Muscle of leg (tissue), 11 donors: ENCODE measurements around the gene RPP38. TPM values are rescaled to one million over a fixed set of nuclear protein-coding genes. Genes with fewer than 3 reads are reported as not detected.
A peak's percentile ranks its signal among the peaks of the same experiment; 100 is the strongest.

ENCODE experiments used
- DNase-seq: peaks from one replicate; pipeline ENCODE4 v3.0.0; 2013
- H3K27ac ChIP-seq: one replicate; pipeline ENCODE4 v1.5.1; 2013; ENCODE audit warnings: mild to moderate bottlenecking, low read length, control low read depth
- H3K27me3 ChIP-seq: one replicate; pipeline ENCODE4 v1.6.1; 2013; ENCODE audit warnings: low read length; ENCODE audit not compliant: control insufficient read depth, insufficient read depth
- H3K36me3 ChIP-seq: one replicate; pipeline ENCODE4 v1.6.1; 2013; ENCODE audit warnings: low read length; ENCODE audit not compliant: control insufficient read depth, insufficient read depth
- H3K4me1 ChIP-seq: one replicate; pipeline ENCODE4 v1.6.1; 2013; ENCODE audit warnings: low read length; ENCODE audit not compliant: control insufficient read depth, insufficient read depth
- H3K4me3 ChIP-seq: one replicate; pipeline ENCODE4 v1.5.1; 2013; ENCODE audit warnings: low read length, control low read depth
- H3K9me3 ChIP-seq: replicated peaks from 2 replicates; pipeline ENCODE4 v1.6.1; 2013; ENCODE audit warnings: low read depth, low read length; ENCODE audit not compliant: control insufficient read depth
- WGBS: methylation state at CpG from one replicate; pipeline ENCODE4 v1.1.5; 2013; ENCODE audit warnings: missing lambda C conversion rate; ENCODE audit not compliant: insufficient coverage; 5-methylcytosine and 5-hydroxymethylcytosine counted together
- polyA plus RNA-seq, 8 donors: library from polyadenylated mRNA; unstranded; fragments of 120-200 nt; gene quantifications; one replicate each; pipeline versions ENCODE4 v1.2.1 to v1.2.3, GENCODE V29; 2013; ENCODE audit warnings: inconsistent platforms in 1 of 8, low replicate concordance in 1 of 8; ENCODE audit not compliant: insufficient read length in 8 of 8, insufficient read depth in 1 of 8
- total RNA-seq: library from RNA; stranded (reverse); fragments of 120-200 nt; gene quantifications from one replicate; pipeline ENCODE4 v1.2.4, GENCODE V29; 2013

Gene RPP38
- total and polyA plus RNA-seq, 9 donors, result 6.5 to 17.9 (median 13.6) TPM

DNA sequence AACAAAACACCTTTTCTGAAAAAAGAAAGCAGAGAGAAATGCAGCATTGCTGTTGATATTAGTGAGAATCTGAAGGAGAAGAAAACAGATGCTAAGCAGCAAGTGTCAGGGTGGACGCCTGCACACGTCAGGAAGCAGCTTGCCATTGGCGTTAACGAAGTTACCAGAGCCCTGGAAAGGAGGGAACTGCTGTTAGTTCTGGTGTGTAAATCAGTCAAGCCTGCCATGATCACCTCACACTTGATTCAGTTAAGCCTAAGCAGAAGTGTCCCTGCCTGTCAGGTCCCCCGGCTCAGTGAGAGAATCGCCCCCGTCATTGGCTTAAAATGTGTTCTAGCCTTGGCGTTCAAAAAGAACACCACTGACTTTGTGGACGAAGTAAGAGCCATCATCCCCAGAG is 6.4 kb downstream of the RPP38 start:
- no peak for DNase-seq
- Histone ChIP-seq H3K27me3 (no peaks in the 10 kb centered on the region), H3K36me3 (peaks cover 48% of the 10 kb centered on the region), H3K27ac (no peak overlapping the region), H3K9me3 (no peaks in the 10 kb centered on the region), H3K4me1 (peaks cover 9% of the 10 kb centered on the region), H3K4me3 (no peak overlapping the region)
- WGBS, result 66% methylated on average over 9 of the region's 9 CpGs

DNA sequence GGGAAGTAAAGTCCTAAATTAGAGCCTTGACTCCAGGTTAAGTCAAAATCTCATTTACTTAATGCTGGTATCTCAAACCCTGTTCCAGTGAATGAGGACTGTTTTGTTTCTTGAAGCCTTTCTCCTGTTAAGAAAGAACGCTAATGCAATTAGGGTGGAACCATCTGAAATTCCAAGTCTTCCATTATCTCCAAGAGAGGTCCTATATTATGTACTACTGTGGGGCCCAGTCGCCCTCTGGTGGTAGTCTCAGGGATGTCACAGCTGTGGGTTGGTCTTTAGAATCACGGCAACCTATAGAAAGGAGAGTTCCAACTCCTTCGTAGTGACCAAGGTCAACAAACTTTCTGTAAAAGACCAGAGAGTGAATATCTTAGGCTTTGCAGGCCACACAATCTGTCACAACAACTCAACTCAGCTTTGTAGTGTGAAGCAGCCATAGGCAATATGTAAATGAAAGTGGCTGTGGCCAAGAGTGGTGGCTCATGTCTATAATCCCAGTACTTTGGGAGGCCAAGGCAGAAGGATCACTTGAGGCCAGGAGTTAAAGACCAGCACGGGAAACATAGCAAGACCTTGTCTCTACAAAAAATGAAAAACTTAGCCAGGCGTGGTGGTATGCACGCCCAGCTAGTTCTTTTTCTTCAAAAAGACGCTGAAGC is 9.3 kb downstream of the RPP38 start:
- H3K9me3 ChIP-seq, result no peaks in the 10 kb centered on the region
- DNase-seq, result peak; percentile 72

DNA sequence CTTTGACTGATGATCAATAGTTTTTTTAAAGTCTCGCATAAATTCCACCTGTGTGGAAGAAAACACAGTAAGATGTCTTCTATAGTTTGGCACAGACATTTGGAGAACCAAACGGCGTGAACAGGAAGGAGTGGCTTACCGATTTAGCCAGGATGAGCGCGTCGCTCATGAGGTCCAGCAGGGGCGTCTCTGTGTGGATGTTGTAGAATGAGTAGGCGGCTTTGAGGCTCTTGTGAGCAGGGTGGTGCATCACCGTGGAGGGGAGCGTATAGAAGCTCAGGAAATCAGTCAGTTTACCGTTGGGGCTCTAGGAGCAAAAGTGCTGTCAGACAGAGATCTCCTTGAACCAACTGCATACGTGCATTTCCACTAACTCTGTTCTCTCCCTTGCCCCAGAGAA is 15.5 kb downstream of the RPP38 start:
- Histone ChIP-seq H3K9me3 (peaks cover 6% of the 10 kb centered on the region), H3K36me3 (peaks cover 29% of the 10 kb centered on the region), H3K27ac (no peak overlapping the region), H3K27me3 (no peaks in the 10 kb centered on the region), H3K4me3 (no peak overlapping the region), H3K4me1 (no peaks in the 10 kb centered on the region)
- 84% methylated on average over 10 of the region's 13 CpGs for WGBS
- no peak for DNase-seq

More for the DNA sequence above, 9.3 kb downstream of the RPP38 start:
- Histone ChIP-seq H3K4me1 (peaks cover 3% of the 10 kb centered on the region), H3K27ac (no peak overlapping the region), H3K36me3 (peaks cover 52% of the 10 kb centered on the region), H3K27me3 (no peaks in the 10 kb centered on the region), H3K4me3 (no peak overlapping the region)
- 96% methylated on average over 4 of the region's 8 CpGs for WGBS

DNA sequence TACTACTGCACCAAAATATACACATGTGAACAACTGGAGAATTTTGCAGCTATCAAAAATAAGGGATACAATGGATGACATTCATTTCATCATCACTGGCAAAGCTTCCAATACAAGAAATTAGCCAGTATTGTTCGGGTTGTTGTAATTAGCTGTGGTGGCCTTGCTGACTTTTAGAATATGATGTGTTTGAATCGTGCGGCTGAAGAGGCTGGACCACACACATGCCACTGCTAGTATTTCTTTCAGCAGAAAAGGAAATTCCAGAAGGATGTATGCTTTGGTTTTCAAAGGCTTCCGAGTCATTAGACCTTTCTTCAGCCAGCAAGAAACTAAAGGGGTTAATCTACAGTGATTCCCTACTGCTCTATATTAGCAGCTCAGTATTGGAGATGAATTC is 16.6 kb downstream of the RPP38 start:
- H3K27ac ChIP-seq, result no peak overlapping the region
- peaks cover 6% of the 10 kb centered on the region for H3K9me3 ChIP-seq
- H3K27me3 ChIP-seq, result no peaks in the 10 kb centered on the region
- H3K36me3 ChIP-seq, result peaks cover 31% of the 10 kb centered on the region
- no CpG with 5 or more reads among the region's 4 CpGs for WGBS
- no peak for DNase-seq
- H3K4me3 ChIP-seq, result no peak overlapping the region
- H3K4me1 ChIP-seq, result no peaks in the 10 kb centered on the region

DNA sequence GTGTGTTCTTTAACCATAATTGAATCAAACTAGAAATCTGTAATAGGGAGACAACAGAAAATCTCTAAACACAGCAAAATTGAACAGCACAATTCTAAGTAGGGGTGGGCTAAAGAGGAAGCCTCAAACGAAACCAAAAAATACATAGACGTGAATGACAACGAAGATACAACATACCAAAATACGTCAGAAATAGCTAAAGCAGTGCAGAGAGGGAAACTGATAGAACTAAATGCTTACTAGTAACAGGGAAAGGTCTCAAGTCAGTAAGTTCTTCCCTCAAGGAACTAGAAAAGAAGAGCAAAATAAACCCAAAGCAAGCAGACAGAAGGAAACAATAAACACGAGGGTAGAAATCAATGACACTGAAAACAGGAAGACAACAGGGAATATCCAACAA is 19.1 kb downstream of the RPP38 start:
- Histone ChIP-seq H3K27ac (no peak overlapping the region), H3K4me1 (no peaks in the 10 kb centered on the region), H3K27me3 (no peaks in the 10 kb centered on the region), H3K4me3 (no peak overlapping the region), H3K36me3 (peaks cover 35% of the 10 kb centered on the region), H3K9me3 (peaks cover 6% of the 10 kb centered on the region)
- no peak for DNase-seq
- no CpG with 5 or more reads among the region's 5 CpGs for WGBS

DNA sequence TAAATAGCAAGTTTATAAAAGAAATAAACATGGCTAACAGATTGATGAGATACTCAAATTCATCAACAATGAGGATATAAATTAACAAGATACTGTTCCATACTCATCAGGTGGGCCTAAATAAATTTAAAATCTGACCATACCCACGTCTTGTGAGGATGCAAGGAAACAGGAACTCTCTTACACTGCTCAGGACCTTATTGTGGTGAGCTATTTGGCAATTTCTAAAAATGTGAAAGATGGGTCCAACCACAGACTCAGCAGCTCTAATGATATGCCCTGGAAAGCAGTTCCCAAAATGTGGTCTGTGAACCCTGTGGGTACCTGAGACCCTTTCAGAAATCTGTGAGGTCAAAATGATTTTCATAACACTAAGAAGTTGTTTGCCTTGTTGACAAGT is 21.5 kb downstream of the RPP38 start:
- no peak for DNase-seq
- Histone ChIP-seq H3K9me3 (peaks cover 6% of the 10 kb centered on the region), H3K36me3 (peaks cover 31% of the 10 kb centered on the region), H3K4me3 (no peak overlapping the region), H3K27me3 (no peaks in the 10 kb centered on the region), H3K4me1 (no peaks in the 10 kb centered on the region), H3K27ac (no peak overlapping the region)
- no CpG with 5 or more reads among the region's 1 CpG for WGBS

DNA sequence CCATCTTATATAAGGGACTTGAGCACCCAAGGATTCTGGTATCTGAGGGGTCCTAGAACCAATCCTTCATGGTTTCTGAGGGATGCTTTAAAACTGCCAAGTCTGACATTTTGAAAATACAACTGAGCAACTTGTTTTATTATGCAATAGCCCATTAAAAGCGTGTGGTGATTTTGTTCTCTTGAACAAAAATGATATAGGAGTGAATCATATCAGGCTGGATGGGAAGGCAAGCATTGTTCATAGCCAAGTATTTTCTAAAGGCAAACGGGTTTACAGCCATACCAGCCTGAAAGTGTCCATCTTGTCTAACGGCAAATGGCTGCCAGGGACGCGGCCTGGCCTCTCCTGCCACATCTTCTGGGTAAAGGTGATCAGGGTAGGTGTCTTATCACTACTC is 23.4 kb downstream of the RPP38 start:
- Histone ChIP-seq H3K36me3 (peaks cover 36% of the 10 kb centered on the region), H3K9me3 (peaks cover 6% of the 10 kb centered on the region), H3K4me1 (no peaks in the 10 kb centered on the region), H3K27me3 (no peaks in the 10 kb centered on the region), H3K27ac (no peak overlapping the region), H3K4me3 (no peak overlapping the region)
- whole genome bisulfite sequencing, result 100% methylated on average over 1 of the region's 5 CpGs
- no peak for DNase-seq

DNA sequence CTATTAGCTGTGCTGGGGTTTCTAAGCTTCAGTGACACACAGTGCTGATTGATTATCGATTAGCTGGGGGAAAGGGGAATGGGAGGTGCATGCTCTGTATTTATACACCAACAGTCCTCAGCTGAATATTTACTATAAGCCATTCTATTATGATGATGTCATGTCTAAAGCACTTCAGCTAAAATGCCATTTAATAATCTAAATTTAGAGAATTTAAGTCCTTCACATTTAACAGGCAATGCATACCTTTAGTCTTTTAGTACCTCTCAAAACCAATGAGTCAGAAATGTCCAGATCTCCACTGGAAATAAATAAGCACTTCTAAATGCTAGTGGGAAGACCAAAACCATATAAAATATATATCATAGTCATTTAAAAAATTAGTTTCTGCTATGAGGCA is 24.6 kb downstream of the RPP38 start:
- no peaks in the 10 kb centered on the region for H3K9me3 ChIP-seq
- no peak for DNase-seq
- no peaks in the 10 kb centered on the region for H3K27me3 ChIP-seq
- no peaks in the 10 kb centered on the region for H3K4me1 ChIP-seq
- peaks cover 36% of the 10 kb centered on the region for H3K36me3 ChIP-seq
- no CpG with 5 or more reads among the region's 1 CpG for WGBS
- H3K4me3 ChIP-seq, result no peak overlapping the region
- no peak overlapping the region for H3K27ac ChIP-seq

DNA sequence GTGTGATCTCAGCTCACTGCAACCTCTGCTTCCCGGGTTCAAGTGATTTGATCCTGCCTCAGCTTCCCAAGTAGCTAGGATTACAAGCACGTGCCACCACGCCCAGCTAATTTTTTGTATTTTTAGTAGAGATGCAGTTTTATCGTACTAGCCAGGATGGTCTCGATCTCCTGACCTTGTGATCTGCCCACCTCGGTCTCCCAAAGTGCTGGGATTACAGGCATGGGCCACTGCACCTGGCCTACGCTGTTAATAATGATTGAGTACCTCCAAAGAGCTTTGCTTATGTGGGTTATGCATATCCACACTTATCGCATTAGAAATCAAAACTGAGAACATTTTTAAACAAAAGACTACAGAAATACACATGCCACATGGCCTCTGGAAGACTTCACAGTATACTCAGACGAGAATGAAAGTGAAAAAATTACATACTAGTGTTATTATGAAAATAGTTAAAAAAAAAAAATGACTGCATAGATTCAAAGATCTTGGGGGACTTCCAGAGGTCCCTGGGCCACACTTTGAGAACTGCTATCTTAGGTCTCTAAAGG is 25.4 kb downstream of the RPP38 start:
- H3K36me3 ChIP-seq, result peaks cover 33% of the 10 kb centered on the region
- H3K4me1 ChIP-seq, result no peaks in the 10 kb centered on the region
- 89% methylated on average over 3 of the region's 9 CpGs for WGBS
- no peak overlapping the region for H3K4me3 ChIP-seq
- no peaks in the 10 kb centered on the region for H3K9me3 ChIP-seq
- DNase-seq, result no peak
- no peak overlapping the region for H3K27ac ChIP-seq
- H3K27me3 ChIP-seq, result no peaks in the 10 kb centered on the region

DNA sequence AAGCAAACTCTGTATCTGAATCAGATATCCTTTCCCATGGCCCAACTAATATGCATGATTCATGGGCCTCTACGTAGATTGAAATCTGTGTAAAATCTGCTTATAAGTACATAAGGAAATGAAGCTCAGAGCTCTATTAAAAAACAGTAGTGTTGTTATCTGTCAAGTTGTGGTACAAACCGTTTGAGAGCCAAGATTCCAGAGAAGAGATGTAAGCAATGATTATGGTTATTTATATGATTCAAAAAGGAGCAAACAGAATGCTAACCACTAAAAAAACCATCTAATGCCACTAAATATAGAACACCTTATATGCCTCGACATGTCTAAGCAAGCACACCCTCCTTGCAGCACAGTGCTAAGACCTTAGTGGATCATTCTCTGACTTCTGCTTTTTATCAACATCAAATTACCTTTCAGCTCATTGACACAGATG is 26.6 kb downstream of the RPP38 start:
- Histone ChIP-seq H3K9me3 (no peaks in the 10 kb centered on the region), H3K4me3 (no peak overlapping the region), H3K36me3 (peaks cover 30% of the 10 kb centered on the region), H3K27ac (no peak overlapping the region), H3K27me3 (no peaks in the 10 kb centered on the region), H3K4me1 (no peaks in the 10 kb centered on the region)
- DNase-seq, result no peak
- WGBS, result 88% methylated on average over 1 of the region's 3 CpGs
